ENCODE measurements around the gene HAUS7. TPM values are rescaled to one million over a fixed set of nuclear protein-coding genes. Genes with fewer than 3 reads are reported as not detected.

HAUS7 gene
- total RNA-seq, 1 donor from 2014 or later: 13.1 TPM

DNA sequence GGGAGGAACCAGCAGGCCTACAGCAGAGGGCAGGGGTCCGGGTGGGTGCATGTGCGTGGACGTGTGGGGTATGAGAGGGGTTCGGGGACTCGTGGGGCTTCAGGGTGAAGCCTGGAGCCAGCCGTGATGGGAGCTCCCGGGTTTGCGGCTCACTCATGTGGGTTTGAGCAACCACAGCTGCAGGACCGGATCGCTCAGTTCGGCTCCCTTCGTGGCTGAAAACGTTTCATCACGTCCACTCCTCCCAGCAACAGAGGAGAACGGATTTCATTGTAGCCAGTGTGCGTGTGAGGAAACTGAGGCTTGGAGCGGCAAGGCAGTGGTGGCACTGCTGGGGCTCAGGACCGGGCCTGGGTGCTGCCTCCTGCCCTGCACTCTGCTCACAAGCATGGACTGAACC lies 35.0 kb upstream of the HAUS7 start:
- Mint-ChIP-seq H3K36me3 (no peaks in the 10 kb centered on the region), H3K9me3 (peaks cover 21% of the 10 kb centered on the region)
- no peak overlapping the region for H2AFZ ChIP-seq (replicated peaks)

DNA sequence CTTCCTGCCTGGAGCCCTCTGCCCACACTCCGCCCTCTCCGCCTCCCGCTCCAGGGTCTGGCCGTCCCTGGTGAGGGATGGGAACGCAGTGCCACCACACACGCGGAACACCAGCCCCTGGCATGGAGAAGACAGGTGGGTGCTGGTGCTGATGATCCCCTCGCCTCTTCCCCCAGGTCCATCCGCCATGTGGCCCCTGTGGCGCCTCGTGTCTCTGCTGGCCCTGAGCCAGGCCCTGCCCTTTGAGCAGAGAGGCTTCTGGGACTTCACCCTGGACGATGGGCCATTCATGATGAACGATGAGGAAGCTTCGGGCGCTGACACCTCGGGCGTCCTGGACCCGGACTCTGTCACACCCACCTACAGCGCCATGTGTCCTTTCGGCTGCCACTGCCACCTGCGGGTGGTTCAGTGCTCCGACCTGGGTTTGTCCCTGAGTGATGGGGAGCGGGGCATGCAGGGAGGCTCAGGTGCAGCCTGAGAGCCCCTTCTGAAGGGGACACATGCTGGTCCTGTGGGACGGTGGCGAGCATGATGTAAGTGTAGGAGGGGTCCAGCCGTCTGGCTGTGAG lies 34.2 kb upstream of the HAUS7 start:
- Histone ChIP-seq H2AFZ (replicated peaks) (no peak overlapping the region), H3K4me3 (no peak overlapping the region), H3K4me1 (no peaks in the 10 kb centered on the region), H3K4me2 (no peak overlapping the region), H3K79me2 (ENCODE audit: low read depth) (no peaks in the 10 kb centered on the region), H3K27me3 (no peaks in the 10 kb centered on the region), H3K36me3 (no peaks in the 10 kb centered on the region), H4K20me1 (ENCODE audit: low read depth) (no peaks in the 10 kb centered on the region), H3K27ac (no peak overlapping the region), H3K9ac (no peak overlapping the region), H3F3A (ENCODE audit: low read depth) (peaks cover 8% of the 10 kb centered on the region), H3K9me3 (ENCODE audit: low read depth) (no peaks in the 10 kb centered on the region)
- no peaks in the 10 kb centered on the region for H3K4me1 Mint-ChIP-seq
- H3K27me3 Mint-ChIP-seq (ENCODE audit: insufficient read depth, low read depth): peaks cover 13% of the 10 kb centered on the region
- no peaks in the 10 kb centered on the region for H3K36me3 Mint-ChIP-seq
- no peak overlapping the region for H3K4me3 Mint-ChIP-seq
- TF ChIP-seq, protein P1, sequence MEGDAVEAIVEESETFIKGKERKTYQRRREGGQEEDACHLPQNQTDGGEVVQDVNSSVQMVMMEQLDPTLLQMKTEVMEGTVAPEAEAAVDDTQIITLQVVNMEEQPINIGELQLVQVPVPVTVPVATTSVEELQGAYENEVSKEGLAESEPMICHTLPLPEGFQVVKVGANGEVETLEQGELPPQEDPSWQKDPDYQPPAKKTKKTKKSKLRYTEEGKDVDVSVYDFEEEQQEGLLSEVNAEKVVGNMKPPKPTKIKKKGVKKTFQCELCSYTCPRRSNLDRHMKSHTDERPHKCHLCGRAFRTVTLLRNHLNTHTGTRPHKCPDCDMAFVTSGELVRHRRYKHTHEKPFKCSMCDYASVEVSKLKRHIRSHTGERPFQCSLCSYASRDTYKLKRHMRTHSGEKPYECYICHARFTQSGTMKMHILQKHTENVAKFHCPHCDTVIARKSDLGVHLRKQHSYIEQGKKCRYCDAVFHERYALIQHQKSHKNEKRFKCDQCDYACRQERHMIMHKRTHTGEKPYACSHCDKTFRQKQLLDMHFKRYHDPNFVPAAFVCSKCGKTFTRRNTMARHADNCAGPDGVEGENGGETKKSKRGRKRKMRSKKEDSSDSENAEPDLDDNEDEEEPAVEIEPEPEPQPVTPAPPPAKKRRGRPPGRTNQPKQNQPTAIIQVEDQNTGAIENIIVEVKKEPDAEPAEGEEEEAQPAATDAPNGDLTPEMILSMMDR (IDR thresholded peaks at IDR 0.05): no peak
- TF ChIP-seq EZH2phosphoT487 (IDR thresholded peaks at IDR 0.05): no peak
- no peak for TF ChIP-seq EZH2 (IDR thresholded peaks at IDR 0.05)
- peaks cover 21% of the 10 kb centered on the region for H3K9me3 Mint-ChIP-seq
- DNase-seq (ENCODE audit: low spot score): no peak
- no peak overlapping the region for H3K27ac Mint-ChIP-seq

More for the DNA sequence above, 35.0 kb upstream of the HAUS7 start:
- TF ChIP-seq, protein P1 (IDR thresholded peaks at IDR 0.05): no peak
- no peak for TF ChIP-seq EZH2 (IDR thresholded peaks at IDR 0.05)
- TF ChIP-seq EZH2phosphoT487 (IDR thresholded peaks at IDR 0.05): no peak
- H3K79me2 ChIP-seq (ENCODE audit: low read depth): no peaks in the 10 kb centered on the region
- H4K20me1 ChIP-seq (ENCODE audit: low read depth): no peaks in the 10 kb centered on the region
- peaks cover 13% of the 10 kb centered on the region for H3K27me3 Mint-ChIP-seq (ENCODE audit: insufficient read depth, low read depth)
- no peaks in the 10 kb centered on the region for H3K4me1 ChIP-seq
- no peak overlapping the region for H3K4me2 ChIP-seq
- H3F3A ChIP-seq (ENCODE audit: low read depth): peaks cover 8% of the 10 kb centered on the region
- no peak overlapping the region for H3K4me3 Mint-ChIP-seq
- H3K36me3 ChIP-seq: no peaks in the 10 kb centered on the region
- no peaks in the 10 kb centered on the region for H3K9me3 ChIP-seq (ENCODE audit: low read depth)
- no peak overlapping the region for H3K27ac Mint-ChIP-seq
- no peak for DNase-seq (ENCODE audit: low spot score)
- H3K4me3 ChIP-seq: no peak overlapping the region
- no peaks in the 10 kb centered on the region for H3K4me1 Mint-ChIP-seq
- H3K27me3 ChIP-seq: no peaks in the 10 kb centered on the region
- H3K9ac ChIP-seq: no peak overlapping the region
- H3K27ac ChIP-seq: no peak overlapping the region

DNA sequence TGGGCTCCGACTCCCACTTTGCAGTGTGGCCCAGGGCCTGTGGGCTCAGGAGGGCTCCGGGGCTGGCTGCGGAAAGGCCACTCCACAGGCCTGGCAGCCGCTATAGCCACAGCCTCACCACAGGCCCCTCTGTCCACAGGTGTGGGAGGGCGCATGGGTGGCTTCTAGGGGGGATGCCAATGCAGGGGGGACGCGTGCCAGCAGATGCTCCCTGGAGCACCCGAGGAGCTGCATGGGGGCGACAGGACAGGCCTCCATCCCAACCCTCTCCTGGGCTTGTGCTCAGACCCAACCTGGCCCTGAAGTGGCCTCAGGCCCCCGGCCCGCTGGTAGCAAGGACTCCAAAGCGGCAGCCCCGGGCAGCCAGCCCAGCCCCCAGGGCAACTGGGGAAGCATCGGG lies 32.4 kb upstream of the HAUS7 start:
- Histone ChIP-seq H3K4me3 (no peak overlapping the region), H3K4me2 (no peak overlapping the region)

More for the DNA sequence above, 32.4 kb upstream of the HAUS7 start:
- Mint-ChIP-seq H3K27ac (no peak overlapping the region), H3K36me3 (no peaks in the 10 kb centered on the region), H3K4me3 (no peak overlapping the region), H3K4me1 (no peaks in the 10 kb centered on the region), H3K27me3 (ENCODE audit: insufficient read depth, low read depth) (peaks cover 12% of the 10 kb centered on the region), H3K9me3 (peaks cover 16% of the 10 kb centered on the region)
- H3K27me3 ChIP-seq: no peaks in the 10 kb centered on the region
- H2AFZ ChIP-seq (replicated peaks): no peak overlapping the region
- H3K4me1 ChIP-seq: no peaks in the 10 kb centered on the region
- no peaks in the 10 kb centered on the region for H4K20me1 ChIP-seq (ENCODE audit: low read depth)
- DNase-seq (ENCODE audit: low spot score): no peak
- no peak overlapping the region for H3K9ac ChIP-seq
- no peaks in the 10 kb centered on the region for H3K79me2 ChIP-seq (ENCODE audit: low read depth)
- TF ChIP-seq, protein P1 (IDR thresholded peaks at IDR 0.05): no peak
- no peak for TF ChIP-seq EZH2phosphoT487 (IDR thresholded peaks at IDR 0.05)
- H3K9me3 ChIP-seq (ENCODE audit: low read depth): no peaks in the 10 kb centered on the region
- no peak overlapping the region for H3K27ac ChIP-seq
- H3F3A ChIP-seq (ENCODE audit: low read depth): peaks cover 8% of the 10 kb centered on the region
- H3K36me3 ChIP-seq: no peaks in the 10 kb centered on the region
